ENCODE measurements around the gene SYDE1.

- TF ChIP-seq, protein P1, sequence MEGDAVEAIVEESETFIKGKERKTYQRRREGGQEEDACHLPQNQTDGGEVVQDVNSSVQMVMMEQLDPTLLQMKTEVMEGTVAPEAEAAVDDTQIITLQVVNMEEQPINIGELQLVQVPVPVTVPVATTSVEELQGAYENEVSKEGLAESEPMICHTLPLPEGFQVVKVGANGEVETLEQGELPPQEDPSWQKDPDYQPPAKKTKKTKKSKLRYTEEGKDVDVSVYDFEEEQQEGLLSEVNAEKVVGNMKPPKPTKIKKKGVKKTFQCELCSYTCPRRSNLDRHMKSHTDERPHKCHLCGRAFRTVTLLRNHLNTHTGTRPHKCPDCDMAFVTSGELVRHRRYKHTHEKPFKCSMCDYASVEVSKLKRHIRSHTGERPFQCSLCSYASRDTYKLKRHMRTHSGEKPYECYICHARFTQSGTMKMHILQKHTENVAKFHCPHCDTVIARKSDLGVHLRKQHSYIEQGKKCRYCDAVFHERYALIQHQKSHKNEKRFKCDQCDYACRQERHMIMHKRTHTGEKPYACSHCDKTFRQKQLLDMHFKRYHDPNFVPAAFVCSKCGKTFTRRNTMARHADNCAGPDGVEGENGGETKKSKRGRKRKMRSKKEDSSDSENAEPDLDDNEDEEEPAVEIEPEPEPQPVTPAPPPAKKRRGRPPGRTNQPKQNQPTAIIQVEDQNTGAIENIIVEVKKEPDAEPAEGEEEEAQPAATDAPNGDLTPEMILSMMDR (IDR thresholded peaks at IDR 0.05): no peak
- TF ChIP-seq POLR2AphosphoS5 (IDR thresholded peaks at IDR 0.05; ENCODE audit: low read depth, low read length) (no peak), TCF7L2 (IDR thresholded peaks at IDR 0.05; ENCODE audit: low read depth, low read length) (no peak), REST (IDR thresholded peaks at IDR 0.05; ENCODE audit: insufficient read depth in 1 of 2, low read depth in 2 of 2, low read length in 1 of 2) (no peak), SIN3A (IDR thresholded peaks at IDR 0.05; ENCODE audit: borderline replicate concordance, insufficient read depth, low read depth, low read length) (no peak)
Observed at GRCh38 chr19:15116856-15117255, 9.7 kb downstream of the SYDE1 start.
